Mammary epithelial cell (primary cell): ENCODE data around the gene LIPK.
"Not testable (repeated sequence)": the region's sequence is repeated elsewhere in the genome, so short reads cannot be mapped to it uniquely, and the experiment has no call there.

Experiments used
- EZH2 ChIP-seq: IDR thresholded peaks from 2 replicates; pipeline ENCODE4 v1.6.1; 2012; ENCODE audit warnings: low read length, inconsistent platforms, borderline replicate concordance
- TF ChIP-seq, protein P1 (sequence below), 2 donors: IDR thresholded peaks in 1 of 2; conservative IDR thresholded peaks in 1 of 2; 2 replicates each; pipeline ENCODE4 v1.5.1; 2011 to 2012; ENCODE audit warnings: inconsistent platforms in 2 of 2, low read length in 2 of 2, mild to moderate bottlenecking in 2 of 2, control low read depth in 1 of 2, low read depth in 1 of 2; ENCODE audit not compliant: insufficient read depth in 1 of 2; ENCODE audit errors: extremely low read depth in 1 of 2

GRCh38 chr10:88741921-88742320, 35.9 kb downstream of the LIPK start:
- TF ChIP-seq, protein P1, sequence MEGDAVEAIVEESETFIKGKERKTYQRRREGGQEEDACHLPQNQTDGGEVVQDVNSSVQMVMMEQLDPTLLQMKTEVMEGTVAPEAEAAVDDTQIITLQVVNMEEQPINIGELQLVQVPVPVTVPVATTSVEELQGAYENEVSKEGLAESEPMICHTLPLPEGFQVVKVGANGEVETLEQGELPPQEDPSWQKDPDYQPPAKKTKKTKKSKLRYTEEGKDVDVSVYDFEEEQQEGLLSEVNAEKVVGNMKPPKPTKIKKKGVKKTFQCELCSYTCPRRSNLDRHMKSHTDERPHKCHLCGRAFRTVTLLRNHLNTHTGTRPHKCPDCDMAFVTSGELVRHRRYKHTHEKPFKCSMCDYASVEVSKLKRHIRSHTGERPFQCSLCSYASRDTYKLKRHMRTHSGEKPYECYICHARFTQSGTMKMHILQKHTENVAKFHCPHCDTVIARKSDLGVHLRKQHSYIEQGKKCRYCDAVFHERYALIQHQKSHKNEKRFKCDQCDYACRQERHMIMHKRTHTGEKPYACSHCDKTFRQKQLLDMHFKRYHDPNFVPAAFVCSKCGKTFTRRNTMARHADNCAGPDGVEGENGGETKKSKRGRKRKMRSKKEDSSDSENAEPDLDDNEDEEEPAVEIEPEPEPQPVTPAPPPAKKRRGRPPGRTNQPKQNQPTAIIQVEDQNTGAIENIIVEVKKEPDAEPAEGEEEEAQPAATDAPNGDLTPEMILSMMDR (conservative IDR thresholded peaks at IDR 0.05 in 1 of 2, IDR thresholded peaks at IDR 0.05 in 1 of 2; ENCODE audit: extremely low read depth in 1 of 2, insufficient read depth in 1 of 2, low read depth in 1 of 2, low read length in 2 of 2), result not testable (repeated sequence)
- not testable (repeated sequence) for TF ChIP-seq EZH2
